ENCODE results near the gene SPANXN3.

DNA sequence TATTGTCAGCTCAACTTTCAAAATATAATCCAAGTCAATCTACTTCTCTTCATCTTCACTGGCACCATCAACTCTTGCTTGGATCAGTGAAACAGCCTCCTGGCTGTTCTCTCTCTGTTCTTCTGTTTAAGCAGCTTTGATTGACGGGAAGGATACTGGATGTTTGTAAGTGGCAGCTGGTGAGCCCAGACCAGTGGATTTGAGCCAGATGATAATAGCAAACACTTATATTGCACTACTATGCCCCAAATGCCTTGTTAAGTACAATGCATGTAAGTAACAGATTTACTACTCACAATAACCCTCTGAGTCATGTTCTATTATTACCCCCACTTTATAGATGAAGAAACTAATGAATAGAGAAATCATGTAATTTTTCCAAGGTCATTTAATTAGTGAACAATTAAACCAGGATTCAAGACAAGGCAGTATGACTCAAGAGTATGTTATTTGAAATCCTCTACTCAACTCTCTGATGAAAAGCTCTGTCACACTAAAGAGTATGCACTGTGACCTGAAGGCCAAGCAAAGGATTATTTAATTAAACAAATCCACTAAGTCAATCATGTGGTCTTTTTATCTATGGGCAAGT is 44.8 kb downstream of the SPANXN3 start:
- TF ChIP-seq FOXM1 (IDR thresholded peaks at IDR 0.05; ENCODE audit: borderline replicate concordance, low read depth) (no peak), RAD21 (IDR thresholded peaks at IDR 0.05; ENCODE audit: low read depth) (no peak), EP300 (IDR thresholded peaks at IDR 0.05; ENCODE audit: borderline replicate concordance) (no peak), TAF1 (IDR thresholded peaks at IDR 0.05; ENCODE audit: low read depth) (no peak)
- TF ChIP-seq, protein P1, sequence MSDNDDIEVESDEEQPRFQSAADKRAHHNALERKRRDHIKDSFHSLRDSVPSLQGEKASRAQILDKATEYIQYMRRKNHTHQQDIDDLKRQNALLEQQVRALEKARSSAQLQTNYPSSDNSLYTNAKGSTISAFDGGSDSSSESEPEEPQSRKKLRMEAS (IDR thresholded peaks at IDR 0.05) = no peak

All from Ishikawa (cell line).